ENCODE measurements around the gene CPNE4. TPM values are rescaled to one million over a fixed set of nuclear protein-coding genes. Genes with fewer than 3 reads are reported as not detected.
"Not testable (repeated sequence)": the region's sequence is repeated elsewhere in the genome, so short reads cannot be mapped to it uniquely, and the experiment has no call there.

Gene CPNE4
- total RNA-seq, 4 donors from 2014 or later: 0.53 to 2.1 TPM; not detected in 2

DNA sequence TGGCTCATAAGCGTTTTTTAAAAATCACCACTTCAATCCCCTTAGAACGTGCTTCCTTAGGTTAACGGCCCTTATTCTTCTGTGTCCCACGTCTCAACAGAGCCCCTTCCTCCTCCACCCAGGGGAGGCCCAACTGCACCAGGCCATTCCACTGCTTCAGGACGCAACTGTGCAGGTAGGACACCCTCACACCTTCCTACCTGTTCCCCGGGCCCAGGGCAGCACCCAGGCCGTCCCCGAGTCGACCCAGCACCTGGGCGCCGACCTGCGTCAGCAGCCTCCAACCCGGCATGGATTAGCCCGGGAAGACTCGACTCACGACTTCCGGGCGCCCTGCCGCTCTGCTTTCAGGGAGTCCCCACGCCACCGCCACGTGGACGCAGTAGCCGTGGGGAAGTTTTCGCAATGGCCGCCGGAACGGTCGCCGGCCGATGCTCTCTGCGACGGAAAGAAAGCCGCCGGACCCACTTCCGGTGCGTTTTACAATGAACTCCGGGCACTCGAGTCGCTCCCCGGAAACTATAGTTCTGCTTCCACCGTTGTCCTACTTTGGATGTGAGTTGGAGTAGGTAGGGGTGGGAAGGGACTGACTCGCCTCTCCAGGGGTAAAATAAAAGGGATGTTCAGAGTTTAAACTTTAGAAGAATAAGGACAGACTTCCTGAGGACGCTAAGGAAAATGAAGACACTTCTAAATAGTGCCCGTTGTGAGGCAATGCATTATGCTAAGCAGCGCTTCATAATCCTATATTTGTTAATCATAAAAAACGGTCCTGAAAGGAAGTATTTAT is 532.1 kb downstream of the CPNE4 start, which contains the start of gene MRPL3:
MRPL3 (minus strand) TSS at position 442 of the 790 bp plus-strand sequence; CDS start at position 292, 150 bp downstream.
- Histone ChIP-seq H3K27me3 (no peaks in the 10 kb centered on the region), H3K4me3 (peak within 1 kb of the TSS; percentile 77 to 92 (median 89)), H3K4me1 (peaks cover 0 to 16% (median 0%) of the 10 kb centered on the region in 4 donors), H3K9me3 (no peaks in the 10 kb centered on the region), H3K27ac (peak within 1 kb of the TSS; percentile 65 to 90 (median 80)), H3K36me3 (peaks cover 0 to 25% (median 0%) of the 10 kb centered on the region in 3 donors)
- DNase-seq: peak; percentile 80 to 94 (median 91)
- TF ChIP-seq, protein P1, sequence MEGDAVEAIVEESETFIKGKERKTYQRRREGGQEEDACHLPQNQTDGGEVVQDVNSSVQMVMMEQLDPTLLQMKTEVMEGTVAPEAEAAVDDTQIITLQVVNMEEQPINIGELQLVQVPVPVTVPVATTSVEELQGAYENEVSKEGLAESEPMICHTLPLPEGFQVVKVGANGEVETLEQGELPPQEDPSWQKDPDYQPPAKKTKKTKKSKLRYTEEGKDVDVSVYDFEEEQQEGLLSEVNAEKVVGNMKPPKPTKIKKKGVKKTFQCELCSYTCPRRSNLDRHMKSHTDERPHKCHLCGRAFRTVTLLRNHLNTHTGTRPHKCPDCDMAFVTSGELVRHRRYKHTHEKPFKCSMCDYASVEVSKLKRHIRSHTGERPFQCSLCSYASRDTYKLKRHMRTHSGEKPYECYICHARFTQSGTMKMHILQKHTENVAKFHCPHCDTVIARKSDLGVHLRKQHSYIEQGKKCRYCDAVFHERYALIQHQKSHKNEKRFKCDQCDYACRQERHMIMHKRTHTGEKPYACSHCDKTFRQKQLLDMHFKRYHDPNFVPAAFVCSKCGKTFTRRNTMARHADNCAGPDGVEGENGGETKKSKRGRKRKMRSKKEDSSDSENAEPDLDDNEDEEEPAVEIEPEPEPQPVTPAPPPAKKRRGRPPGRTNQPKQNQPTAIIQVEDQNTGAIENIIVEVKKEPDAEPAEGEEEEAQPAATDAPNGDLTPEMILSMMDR (IDR thresholded peaks at IDR 0.05): no peak
- peak; percentile 39 to 41 for TF ChIP-seq POLR2A (IDR thresholded peaks at IDR 0.05)

DNA sequence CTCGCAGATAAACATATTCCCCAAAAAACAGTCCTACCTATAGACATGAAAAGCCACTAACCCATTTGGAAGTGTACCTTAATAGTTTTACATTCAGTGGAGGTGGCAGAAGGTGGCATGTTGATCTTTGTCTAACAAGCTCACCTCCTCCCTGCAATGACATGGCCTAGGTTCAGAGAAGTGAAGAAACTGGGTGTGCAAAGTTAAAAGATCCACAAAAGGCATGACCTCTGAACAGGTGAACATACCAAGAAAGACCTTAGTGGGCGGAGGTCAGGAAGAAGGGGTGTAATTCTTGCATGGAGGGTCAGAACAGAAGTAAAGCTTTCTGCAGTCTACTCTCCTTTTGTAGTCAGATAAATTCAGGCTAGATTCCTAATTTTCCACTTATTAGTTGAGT is 532.9 kb downstream of the CPNE4 start:
- H3K36me3 ChIP-seq: peaks cover 0 to 33% (median 0%) of the 10 kb centered on the region in 3 donors
- no peaks in the 10 kb centered on the region for H3K27me3 ChIP-seq
- no peaks in the 10 kb centered on the region for H3K9me3 ChIP-seq
- peak overlapping the region; percentile 77 to 92 (median 89) for H3K4me3 ChIP-seq
- H3K4me1 ChIP-seq: peaks cover 0 to 16% (median 0%) of the 10 kb centered on the region in 4 donors
- DNase-seq: no peak
- TF ChIP-seq, protein P1 (IDR thresholded peaks at IDR 0.05): no peak
- no peak for TF ChIP-seq POLR2A (IDR thresholded peaks at IDR 0.05)
- H3K27ac ChIP-seq: peak overlapping the region; percentile 65 to 90 (median 80)

DNA sequence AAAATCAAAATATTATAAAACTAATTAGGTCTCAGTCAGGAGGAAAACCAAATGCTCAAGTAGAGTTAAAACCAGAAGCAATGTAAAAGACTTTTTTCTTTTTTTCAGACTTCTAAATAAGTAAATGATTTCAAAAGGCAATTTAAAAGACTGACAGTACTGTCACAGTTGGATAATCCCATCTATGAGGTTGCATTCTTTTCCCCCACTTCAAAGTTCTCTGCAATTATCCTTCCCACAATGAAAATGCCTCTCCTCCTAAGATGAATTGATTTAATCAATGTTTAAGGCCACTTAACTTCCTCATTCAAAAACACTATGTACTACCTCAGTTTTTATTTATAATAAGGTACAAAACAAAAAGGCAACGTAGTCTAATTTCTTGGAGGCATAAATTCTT is 540.1 kb downstream of the CPNE4 start:
- Histone ChIP-seq H3K27ac (no peak overlapping the region), H3K4me1 (no peaks in the 10 kb centered on the region), H3K9me3 (no peaks in the 10 kb centered on the region), H3K36me3 (peaks cover 0 to 63% (median 0%) of the 10 kb centered on the region in 3 donors), H3K4me3 (no peak overlapping the region), H3K27me3 (no peaks in the 10 kb centered on the region)
- TF ChIP-seq POLR2A (IDR thresholded peaks at IDR 0.05): no peak
- TF ChIP-seq, protein P1 (IDR thresholded peaks at IDR 0.05): no peak
- DNase-seq: no peak

DNA sequence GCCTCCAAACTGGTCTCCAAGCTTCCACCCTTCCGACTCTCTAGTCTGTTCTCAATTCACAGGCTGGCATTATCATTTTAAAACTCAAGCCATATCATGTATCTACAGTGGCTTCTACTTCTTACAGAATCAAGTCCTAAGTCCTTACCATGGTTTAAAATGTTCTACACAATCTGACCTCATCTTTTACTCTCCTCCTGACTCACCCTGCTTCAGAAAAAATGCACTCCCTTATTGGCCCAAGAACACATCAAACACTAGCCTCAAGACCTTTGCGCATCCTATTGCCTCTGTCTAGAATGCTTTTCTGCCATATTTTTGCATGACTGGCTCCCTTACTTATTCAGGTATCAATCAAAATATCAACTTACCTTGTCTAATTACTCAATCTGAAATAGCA is 543.0 kb downstream of the CPNE4 start:
- DNase-seq: no peak
- H3K9me3 ChIP-seq: no peaks in the 10 kb centered on the region
- no peaks in the 10 kb centered on the region for H3K27me3 ChIP-seq
- H3K27ac ChIP-seq: no peak overlapping the region
- TF ChIP-seq, protein P1 (IDR thresholded peaks at IDR 0.05): no peak
- TF ChIP-seq POLR2A (IDR thresholded peaks at IDR 0.05): no peak
- H3K36me3 ChIP-seq: peaks cover 0 to 53% (median 0%) of the 10 kb centered on the region in 3 donors
- no peaks in the 10 kb centered on the region for H3K4me1 ChIP-seq
- H3K4me3 ChIP-seq: no peak overlapping the region

DNA sequence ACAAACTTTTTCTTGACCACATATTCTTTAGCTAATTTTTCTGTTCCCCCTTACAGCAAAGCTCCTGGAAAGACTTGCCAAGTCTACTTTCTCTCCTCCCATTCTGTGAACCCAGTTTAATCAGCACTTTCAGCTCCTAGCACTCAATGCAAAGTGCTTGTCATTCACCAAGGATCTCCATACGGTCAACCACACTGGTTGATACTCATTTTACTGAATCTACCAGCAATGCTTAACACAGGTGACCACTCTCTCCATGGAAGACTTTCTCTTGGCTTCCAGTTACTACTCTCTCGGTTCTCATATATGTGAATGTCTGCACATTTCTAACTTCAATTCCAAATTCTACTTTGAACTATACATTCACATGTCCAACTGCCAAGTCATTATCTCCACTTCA is 543.7 kb downstream of the CPNE4 start:
- TF ChIP-seq, protein P1 (IDR thresholded peaks at IDR 0.05): no peak
- TF ChIP-seq POLR2A (IDR thresholded peaks at IDR 0.05): no peak
- Histone ChIP-seq H3K4me3 (no peak overlapping the region), H3K36me3 (peaks cover 0 to 46% (median 0%) of the 10 kb centered on the region in 3 donors), H3K4me1 (no peaks in the 10 kb centered on the region), H3K9me3 (no peaks in the 10 kb centered on the region), H3K27me3 (no peaks in the 10 kb centered on the region), H3K27ac (no peak overlapping the region)
- no peak for DNase-seq

DNA sequence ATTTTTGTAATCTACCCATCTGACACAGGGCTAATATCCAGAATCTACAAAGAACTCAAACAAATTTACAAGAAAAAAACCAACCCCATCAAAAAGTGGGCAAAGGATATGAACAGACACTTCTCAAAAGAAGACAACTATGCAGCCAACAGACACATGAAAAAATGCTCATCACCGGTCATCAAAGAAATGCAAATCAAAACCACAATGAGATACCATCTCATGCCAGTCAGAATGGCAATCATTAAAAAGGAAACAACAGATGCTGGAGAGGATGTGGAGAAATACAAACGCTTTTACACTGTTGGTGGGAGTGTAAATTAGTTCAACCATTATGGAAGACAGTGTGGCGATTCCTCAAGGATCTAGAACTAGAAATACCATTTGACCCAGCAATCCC is 548.3 kb downstream of the CPNE4 start:
- H3K27me3 ChIP-seq, H3K4me1 ChIP-seq, H3K27ac ChIP-seq, DNase-seq, H3K4me3 ChIP-seq, H3K9me3 ChIP-seq: not testable (repeated sequence)
- H3K36me3 ChIP-seq: peaks cover 0 to 34% (median 0%) of the 10 kb centered on the region in 3 donors
